Measurements from ENCODE around the gene VSTM4.

DNA sequence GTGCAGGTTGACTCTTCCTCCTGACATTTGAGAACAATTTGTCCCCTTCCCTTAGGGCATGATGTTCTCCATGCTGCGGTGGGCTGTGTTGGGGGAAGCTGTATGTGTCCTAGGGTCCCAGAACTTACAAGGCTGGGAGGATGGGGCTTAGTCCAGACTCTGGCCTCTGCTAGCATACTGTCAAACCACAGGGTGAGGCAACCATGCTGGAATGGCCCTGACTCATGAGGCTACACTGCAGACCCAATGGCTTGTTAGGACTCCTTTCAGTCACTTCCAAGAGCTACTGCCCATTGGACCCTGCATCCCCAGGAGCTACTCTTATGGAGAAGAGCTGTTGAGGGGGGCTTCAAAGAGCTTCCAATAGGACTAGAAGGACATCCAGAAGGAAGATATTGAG lies 38.6 kb upstream of the VSTM4 start:
- no peak for TF ChIP-seq POLR2A (IDR thresholded peaks at IDR 0.05)
- TF ChIP-seq, protein P1, sequence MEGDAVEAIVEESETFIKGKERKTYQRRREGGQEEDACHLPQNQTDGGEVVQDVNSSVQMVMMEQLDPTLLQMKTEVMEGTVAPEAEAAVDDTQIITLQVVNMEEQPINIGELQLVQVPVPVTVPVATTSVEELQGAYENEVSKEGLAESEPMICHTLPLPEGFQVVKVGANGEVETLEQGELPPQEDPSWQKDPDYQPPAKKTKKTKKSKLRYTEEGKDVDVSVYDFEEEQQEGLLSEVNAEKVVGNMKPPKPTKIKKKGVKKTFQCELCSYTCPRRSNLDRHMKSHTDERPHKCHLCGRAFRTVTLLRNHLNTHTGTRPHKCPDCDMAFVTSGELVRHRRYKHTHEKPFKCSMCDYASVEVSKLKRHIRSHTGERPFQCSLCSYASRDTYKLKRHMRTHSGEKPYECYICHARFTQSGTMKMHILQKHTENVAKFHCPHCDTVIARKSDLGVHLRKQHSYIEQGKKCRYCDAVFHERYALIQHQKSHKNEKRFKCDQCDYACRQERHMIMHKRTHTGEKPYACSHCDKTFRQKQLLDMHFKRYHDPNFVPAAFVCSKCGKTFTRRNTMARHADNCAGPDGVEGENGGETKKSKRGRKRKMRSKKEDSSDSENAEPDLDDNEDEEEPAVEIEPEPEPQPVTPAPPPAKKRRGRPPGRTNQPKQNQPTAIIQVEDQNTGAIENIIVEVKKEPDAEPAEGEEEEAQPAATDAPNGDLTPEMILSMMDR (IDR thresholded peaks at IDR 0.05) = no peak
